GM19193 (cell line): Measurements from ENCODE around the gene PAK4.

ENCODE experiments used
- POLR2A ChIP-seq: IDR thresholded peaks from 4 replicates; pipeline ENCODE4 v1.6.1; 2011; ENCODE audit not compliant: insufficient read depth, insufficient read length; ENCODE audit errors: extremely low read depth

Gene PAK4

DNA sequence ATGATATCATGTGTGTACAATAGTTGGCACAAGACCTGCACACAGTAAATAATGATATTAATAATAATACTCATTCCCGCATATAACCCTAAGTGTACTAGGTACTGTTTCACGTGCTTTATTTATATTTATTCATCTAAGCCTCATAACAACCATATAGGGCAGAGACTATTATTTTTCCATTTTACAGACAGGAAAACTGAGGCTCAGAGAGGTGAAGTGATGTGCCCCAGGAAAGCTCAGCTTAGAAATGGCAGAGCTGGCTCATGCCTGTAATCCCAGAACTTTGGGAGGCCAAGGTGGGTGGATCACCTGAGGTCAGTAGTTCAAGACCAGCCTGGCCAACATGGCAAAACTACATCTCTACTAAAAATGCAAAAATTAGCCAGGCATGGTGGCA, 27.9 kb upstream of the PAK4 start:
- no peak for TF ChIP-seq POLR2A

- no peak for TF ChIP-seq POLR2A
Measured at GRCh38 chr19:39098365-39099269, 27.0 kb upstream of the PAK4 start.

DNA sequence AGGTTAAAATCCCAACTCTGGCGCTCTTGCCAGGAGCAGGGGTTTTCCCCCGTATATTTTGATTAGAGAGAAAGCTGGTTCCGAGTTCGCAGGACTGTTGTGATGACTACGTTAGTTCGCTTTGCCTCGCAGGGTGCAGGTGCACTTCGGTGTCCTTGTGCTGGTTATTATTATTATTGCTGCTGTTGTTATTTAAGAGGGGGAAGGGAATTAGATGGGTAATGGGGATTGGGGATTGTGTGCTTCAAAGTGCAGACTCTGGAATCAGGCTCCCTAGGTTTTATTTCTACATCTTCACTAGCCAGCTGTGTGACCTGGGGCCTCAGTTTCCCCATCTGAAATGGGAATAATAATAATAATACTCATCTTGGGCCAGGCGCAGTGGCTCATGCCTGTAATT, 26.2 kb upstream of the PAK4 start:
- TF ChIP-seq POLR2A = no peak

- no peak for TF ChIP-seq POLR2A
Measured at GRCh38 chr19:39100500-39101166, 25.0 kb upstream of the PAK4 start.

- no peak for TF ChIP-seq POLR2A
Measured at GRCh38 chr19:39103151-39103550, 22.4 kb upstream of the PAK4 start.

- TF ChIP-seq POLR2A = no peak
Measured at GRCh38 chr19:39104186-39104596, 21.4 kb upstream of the PAK4 start.

GRCh38 chr19:39106194-39106593, 19.4 kb upstream of the PAK4 start:
- no peak for TF ChIP-seq POLR2A

- TF ChIP-seq POLR2A = no peak
Measured at GRCh38 chr19:39109641-39110040, 15.9 kb upstream of the PAK4 start.

GRCh38 chr19:39110263-39110967, 15.2 kb upstream of the PAK4 start:
- no peak for TF ChIP-seq POLR2A

GRCh38 chr19:39111593-39112199, 13.9 kb upstream of the PAK4 start:
- no peak for TF ChIP-seq POLR2A

- TF ChIP-seq POLR2A = no peak
Measured at GRCh38 chr19:39112338-39112890, 13.2 kb upstream of the PAK4 start.

- no peak for TF ChIP-seq POLR2A
Measured at GRCh38 chr19:39113199-39113598, 12.4 kb upstream of the PAK4 start.

DNA sequence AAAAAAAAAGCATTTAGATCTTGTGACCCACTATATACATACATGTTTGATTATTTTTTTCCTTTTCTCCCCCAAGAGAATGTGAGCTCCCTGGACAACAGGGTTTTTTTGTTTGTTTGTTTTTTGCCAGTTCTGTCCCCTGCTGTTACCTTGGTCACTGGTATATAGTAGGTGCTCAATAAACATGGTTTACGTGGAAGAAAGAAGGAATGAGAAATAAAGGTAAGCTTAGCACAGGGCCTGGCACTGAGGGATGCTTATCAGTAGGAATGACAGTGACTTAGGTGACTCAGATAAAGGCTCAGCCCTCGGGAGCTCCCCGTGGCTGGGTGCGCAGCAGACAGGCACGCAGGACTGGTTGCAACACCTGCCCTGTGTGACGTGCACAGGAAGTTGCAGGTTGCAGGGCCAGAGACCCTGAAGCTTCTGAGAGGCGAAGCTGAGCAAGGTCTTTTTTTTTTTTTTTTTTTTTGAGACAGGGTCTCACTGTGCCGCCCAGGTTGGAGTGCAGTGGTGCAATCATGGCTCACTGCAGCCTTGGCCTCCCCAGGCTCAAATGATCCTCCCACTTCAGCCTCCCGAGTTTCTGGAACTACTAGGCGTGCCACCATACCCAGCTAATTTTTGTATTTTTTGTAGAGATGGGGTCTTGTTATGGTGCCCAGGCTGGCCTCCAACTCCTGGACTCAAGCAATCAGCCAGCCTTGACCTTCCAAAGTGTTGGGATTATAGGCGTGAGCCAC, 10.3 kb upstream of the PAK4 start:
- no peak for TF ChIP-seq POLR2A

GRCh38 chr19:39119830-39120229, 5.8 kb upstream of the PAK4 start:
- no peak for TF ChIP-seq POLR2A
